ENCODE measurements around the gene PDYN. TPM values are rescaled to one million over a fixed set of nuclear protein-coding genes. Genes with fewer than 3 reads are reported as not detected.

Gene PDYN
- total RNA-seq, 1 donor from 2014 or later: not detected

GRCh38 chr20:1933465-1933870 lies 60.4 kb downstream of the PDYN start:
- Mint-ChIP-seq H3K4me3 (ENCODE audit: unreplicated experiment) (no peak overlapping the region), H3K27ac (ENCODE audit: unreplicated experiment) (no peak overlapping the region), H3K9me3 (ENCODE audit: unreplicated experiment) (no peaks in the 10 kb centered on the region), H3K36me3 (ENCODE audit: low read depth, unreplicated experiment) (peaks cover 45% of the 10 kb centered on the region), H3K27me3 (ENCODE audit: unreplicated experiment) (peaks cover 9% of the 10 kb centered on the region), H3K4me1 (ENCODE audit: unreplicated experiment) (peaks cover 7% of the 10 kb centered on the region)
- DNase-seq (ENCODE audit: low spot score): no peak
- TF ChIP-seq CTCF (IDR thresholded peaks at IDR 0.05; ENCODE audit: unreplicated experiment): no peak

GRCh38 chr20:1932971-1933370 lies 60.9 kb downstream of the PDYN start:
- Mint-ChIP-seq H3K4me1 (ENCODE audit: unreplicated experiment) (peaks cover 4% of the 10 kb centered on the region), H3K27ac (ENCODE audit: unreplicated experiment) (no peak overlapping the region), H3K36me3 (ENCODE audit: low read depth, unreplicated experiment) (peaks cover 46% of the 10 kb centered on the region), H3K9me3 (ENCODE audit: unreplicated experiment) (no peaks in the 10 kb centered on the region), H3K27me3 (ENCODE audit: unreplicated experiment) (peaks cover 9% of the 10 kb centered on the region), H3K4me3 (ENCODE audit: unreplicated experiment) (no peak overlapping the region)
- DNase-seq (ENCODE audit: low spot score): no peak
- TF ChIP-seq CTCF (IDR thresholded peaks at IDR 0.05; ENCODE audit: unreplicated experiment): no peak

- H3K4me3 Mint-ChIP-seq (ENCODE audit: unreplicated experiment): no peak overlapping the region
- no peak for DNase-seq (ENCODE audit: low spot score)
- no peaks in the 10 kb centered on the region for H3K9me3 Mint-ChIP-seq (ENCODE audit: unreplicated experiment)
- peaks cover 7% of the 10 kb centered on the region for H3K27me3 Mint-ChIP-seq (ENCODE audit: unreplicated experiment)
- peaks cover 1% of the 10 kb centered on the region for H3K4me1 Mint-ChIP-seq (ENCODE audit: unreplicated experiment)
- H3K27ac Mint-ChIP-seq (ENCODE audit: unreplicated experiment): no peak overlapping the region
- no peak for TF ChIP-seq CTCF (IDR thresholded peaks at IDR 0.05; ENCODE audit: unreplicated experiment)
- peaks cover 52% of the 10 kb centered on the region for H3K36me3 Mint-ChIP-seq (ENCODE audit: low read depth, unreplicated experiment)
Observed at GRCh38 chr20:1931830-1932229, 62.0 kb downstream of the PDYN start.

- DNase-seq (ENCODE audit: low spot score): no peak
- Mint-ChIP-seq H3K27ac (ENCODE audit: unreplicated experiment) (no peak overlapping the region), H3K27me3 (ENCODE audit: unreplicated experiment) (peaks cover 3% of the 10 kb centered on the region), H3K4me3 (ENCODE audit: unreplicated experiment) (no peak overlapping the region), H3K9me3 (ENCODE audit: unreplicated experiment) (no peaks in the 10 kb centered on the region), H3K36me3 (ENCODE audit: low read depth, unreplicated experiment) (peaks cover 50% of the 10 kb centered on the region), H3K4me1 (ENCODE audit: unreplicated experiment) (no peaks in the 10 kb centered on the region)
- no peak for TF ChIP-seq CTCF (IDR thresholded peaks at IDR 0.05; ENCODE audit: unreplicated experiment)
Observed at GRCh38 chr20:1930165-1930564, 63.7 kb downstream of the PDYN start.

- DNase-seq (ENCODE audit: low spot score): no peak
- peak overlapping the region; percentile 32 for H3K4me3 Mint-ChIP-seq (ENCODE audit: unreplicated experiment)
- peaks cover 2% of the 10 kb centered on the region for H3K27me3 Mint-ChIP-seq (ENCODE audit: unreplicated experiment)
- H3K4me1 Mint-ChIP-seq (ENCODE audit: unreplicated experiment): no peaks in the 10 kb centered on the region
- H3K9me3 Mint-ChIP-seq (ENCODE audit: unreplicated experiment): no peaks in the 10 kb centered on the region
- H3K36me3 Mint-ChIP-seq (ENCODE audit: low read depth, unreplicated experiment): peaks cover 50% of the 10 kb centered on the region
- peak overlapping the region; percentile 30 for H3K27ac Mint-ChIP-seq (ENCODE audit: unreplicated experiment)
- TF ChIP-seq CTCF (IDR thresholded peaks at IDR 0.05; ENCODE audit: unreplicated experiment): no peak
Observed at GRCh38 chr20:1929460-1929859, 64.4 kb downstream of the PDYN start.
